IMR-90 (cell line): Measurements from ENCODE around the gene KIF25.

Experiments
- BHLHE40 ChIP-seq: fragments of 150-350 bp; IDR thresholded peaks from 2 replicates; pipeline ENCODE4 v1.6.1; 2016; ENCODE audit warnings: mild to moderate bottlenecking, low read depth, low read length
- CEBPB ChIP-seq: IDR thresholded peaks from 2 replicates; pipeline ENCODE4 v1.6.1; 2012; ENCODE audit warnings: low read depth, low read length, improper control_type of control experiment
- FOS ChIP-seq: fragments of 150-350 bp; IDR thresholded peaks from 2 replicates; pipeline ENCODE4 v1.6.1; 2016; ENCODE audit warnings: low read depth, low read length
- MAFK ChIP-seq: IDR thresholded peaks from 2 replicates; pipeline ENCODE4 v1.6.1; 2012; ENCODE audit warnings: low read depth, low read length, improper control_type of control experiment
- MAZ ChIP-seq: IDR thresholded peaks from 2 replicates; pipeline ENCODE4 v1.6.1; 2012; ENCODE audit warnings: low read depth, mild to moderate bottlenecking, low read length, improper control_type of control experiment, moderate library complexity, borderline replicate concordance
- NFE2L2 ChIP-seq: fragments of 150-350 bp; IDR thresholded peaks from 2 replicates; pipeline ENCODE4 v1.6.1; 2016; ENCODE audit warnings: low read depth, mild to moderate bottlenecking, low read length
- POLR2A ChIP-seq: IDR thresholded peaks from 2 replicates; pipeline ENCODE4 v1.6.1; 2012; ENCODE audit warnings: mild to moderate bottlenecking, low read depth, low read length
- RAD21 ChIP-seq: IDR thresholded peaks from 2 replicates; pipeline ENCODE4 v1.6.1; 2012; ENCODE audit warnings: low read length, improper control_type of control experiment
- RCOR1 ChIP-seq: IDR thresholded peaks from 2 replicates; pipeline ENCODE4 v1.6.1; 2012; ENCODE audit warnings: mild to moderate bottlenecking, low read length, improper control_type of control experiment; ENCODE audit not compliant: insufficient replicate concordance
- RFX5 ChIP-seq: IDR thresholded peaks from 2 replicates; pipeline ENCODE4 v1.8.0; 2012; ENCODE audit warnings: low read depth, mild to moderate bottlenecking, low read length, moderate library complexity
- TF ChIP-seq, protein P1 (sequence below): conservative IDR thresholded peaks from 2 replicates; pipeline ENCODE4 v1.5.1; 2012; ENCODE audit warnings: mild to moderate bottlenecking, low read depth, low read length, improper control_type of control experiment
- TF ChIP-seq, protein P2 (sequence below): fragments of 150-350 bp; IDR thresholded peaks from 2 replicates; pipeline ENCODE4 v1.6.1; 2016; ENCODE audit warnings: low read depth, mild to moderate bottlenecking, low read length, moderate library complexity, borderline replicate concordance
- TF ChIP-seq, protein P3 (sequence below): fragments of 150-350 bp; IDR thresholded peaks from 2 replicates; pipeline ENCODE4 v1.6.1; 2017; ENCODE audit warnings: mild to moderate bottlenecking, antibody characterized with exemption, low read length, low read depth

DNA sequence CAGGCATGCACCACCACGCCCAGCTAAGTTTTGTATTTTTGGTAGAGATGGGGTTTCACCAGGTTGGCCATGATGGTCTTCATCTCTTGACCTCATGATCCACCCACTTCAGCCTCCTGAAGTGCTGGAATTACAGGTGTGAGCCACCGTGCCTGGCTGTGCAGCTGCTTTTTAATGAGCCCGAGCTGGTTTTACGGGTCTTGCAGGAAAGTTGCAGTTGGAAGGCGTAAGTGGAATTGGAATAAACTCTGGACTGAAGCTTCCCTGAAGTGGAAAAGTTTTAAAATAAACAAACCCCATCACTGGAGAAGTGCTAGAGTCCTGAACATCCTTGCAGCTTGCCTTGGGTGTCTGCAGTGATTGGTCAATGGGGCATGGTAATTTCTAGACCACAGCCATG is 40.4 kb downstream of the KIF25 start:
- TF ChIP-seq, protein P1, sequence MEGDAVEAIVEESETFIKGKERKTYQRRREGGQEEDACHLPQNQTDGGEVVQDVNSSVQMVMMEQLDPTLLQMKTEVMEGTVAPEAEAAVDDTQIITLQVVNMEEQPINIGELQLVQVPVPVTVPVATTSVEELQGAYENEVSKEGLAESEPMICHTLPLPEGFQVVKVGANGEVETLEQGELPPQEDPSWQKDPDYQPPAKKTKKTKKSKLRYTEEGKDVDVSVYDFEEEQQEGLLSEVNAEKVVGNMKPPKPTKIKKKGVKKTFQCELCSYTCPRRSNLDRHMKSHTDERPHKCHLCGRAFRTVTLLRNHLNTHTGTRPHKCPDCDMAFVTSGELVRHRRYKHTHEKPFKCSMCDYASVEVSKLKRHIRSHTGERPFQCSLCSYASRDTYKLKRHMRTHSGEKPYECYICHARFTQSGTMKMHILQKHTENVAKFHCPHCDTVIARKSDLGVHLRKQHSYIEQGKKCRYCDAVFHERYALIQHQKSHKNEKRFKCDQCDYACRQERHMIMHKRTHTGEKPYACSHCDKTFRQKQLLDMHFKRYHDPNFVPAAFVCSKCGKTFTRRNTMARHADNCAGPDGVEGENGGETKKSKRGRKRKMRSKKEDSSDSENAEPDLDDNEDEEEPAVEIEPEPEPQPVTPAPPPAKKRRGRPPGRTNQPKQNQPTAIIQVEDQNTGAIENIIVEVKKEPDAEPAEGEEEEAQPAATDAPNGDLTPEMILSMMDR, result no peak
- no peak for TF ChIP-seq RFX5
- TF ChIP-seq POLR2A, result no peak
- TF ChIP-seq, protein P2, sequence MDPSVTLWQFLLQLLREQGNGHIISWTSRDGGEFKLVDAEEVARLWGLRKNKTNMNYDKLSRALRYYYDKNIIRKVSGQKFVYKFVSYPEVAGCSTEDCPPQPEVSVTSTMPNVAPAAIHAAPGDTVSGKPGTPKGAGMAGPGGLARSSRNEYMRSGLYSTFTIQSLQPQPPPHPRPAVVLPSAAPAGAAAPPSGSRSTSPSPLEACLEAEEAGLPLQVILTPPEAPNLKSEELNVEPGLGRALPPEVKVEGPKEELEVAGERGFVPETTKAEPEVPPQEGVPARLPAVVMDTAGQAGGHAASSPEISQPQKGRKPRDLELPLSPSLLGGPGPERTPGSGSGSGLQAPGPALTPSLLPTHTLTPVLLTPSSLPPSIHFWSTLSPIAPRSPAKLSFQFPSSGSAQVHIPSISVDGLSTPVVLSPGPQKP, result no peak
- TF ChIP-seq, protein P3, sequence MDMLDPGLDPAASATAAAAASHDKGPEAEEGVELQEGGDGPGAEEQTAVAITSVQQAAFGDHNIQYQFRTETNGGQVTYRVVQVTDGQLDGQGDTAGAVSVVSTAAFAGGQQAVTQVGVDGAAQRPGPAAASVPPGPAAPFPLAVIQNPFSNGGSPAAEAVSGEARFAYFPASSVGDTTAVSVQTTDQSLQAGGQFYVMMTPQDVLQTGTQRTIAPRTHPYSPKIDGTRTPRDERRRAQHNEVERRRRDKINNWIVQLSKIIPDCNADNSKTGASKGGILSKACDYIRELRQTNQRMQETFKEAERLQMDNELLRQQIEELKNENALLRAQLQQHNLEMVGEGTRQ, result no peak
- no peak for TF ChIP-seq CEBPB
- no peak for TF ChIP-seq NFE2L2
- TF ChIP-seq RAD21, result no peak
- TF ChIP-seq MAFK, result no peak
- no peak for TF ChIP-seq FOS
- no peak for TF ChIP-seq BHLHE40
- no peak for TF ChIP-seq MAZ
- TF ChIP-seq RCOR1, result no peak
